Hepatocyte (in vitro differentiated cells): ENCODE data around the gene ARHGAP42.

Experiments used
- EZH2 ChIP-seq: fragments of 200-600 bp; sonication (generic); IDR thresholded peaks from 2 replicates; pipeline ENCODE4 v1.6.1; 2016; ENCODE audit warnings: antibody characterized with exemption, mild to moderate bottlenecking, borderline replicate concordance
- EZH2phosphoT487 ChIP-seq: fragments of 200-600 bp; sonication (generic); IDR thresholded peaks from one replicate; pipeline ENCODE4 v1.6.1; 2018; ENCODE audit warnings: antibody characterized with exemption, mild to moderate bottlenecking, low read depth, moderate library complexity; ENCODE audit not compliant: unreplicated experiment, severe bottlenecking
- TF ChIP-seq, protein P1 (sequence below): fragments of 200-600 bp; sonication (generic); IDR thresholded peaks from 2 replicates; pipeline ENCODE4 v1.5.1; 2016; ENCODE audit warnings: antibody characterized with exemption, mild to moderate bottlenecking; ENCODE audit not compliant: poor library complexity

DNA sequence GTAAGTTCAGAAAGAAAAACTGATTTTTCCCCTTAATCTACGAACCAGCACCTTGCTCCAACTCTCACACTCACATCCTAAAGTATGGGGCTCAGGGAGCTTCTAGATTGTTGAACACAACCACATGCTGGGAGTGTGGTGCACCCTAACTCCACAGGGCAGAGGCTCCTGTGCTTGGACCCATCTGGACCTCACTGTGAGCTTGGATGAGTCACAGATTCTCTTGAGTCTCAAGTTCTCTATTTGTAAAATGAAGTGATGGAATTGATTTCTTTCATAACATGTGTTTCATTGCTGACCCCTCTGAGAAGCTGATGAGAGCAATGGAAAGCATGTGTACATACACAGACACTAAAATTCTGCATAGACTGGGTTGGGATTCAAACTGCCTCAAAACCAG, 332.8 kb downstream of the ARHGAP42 start:
- no peak for TF ChIP-seq EZH2
- TF ChIP-seq, protein P1, sequence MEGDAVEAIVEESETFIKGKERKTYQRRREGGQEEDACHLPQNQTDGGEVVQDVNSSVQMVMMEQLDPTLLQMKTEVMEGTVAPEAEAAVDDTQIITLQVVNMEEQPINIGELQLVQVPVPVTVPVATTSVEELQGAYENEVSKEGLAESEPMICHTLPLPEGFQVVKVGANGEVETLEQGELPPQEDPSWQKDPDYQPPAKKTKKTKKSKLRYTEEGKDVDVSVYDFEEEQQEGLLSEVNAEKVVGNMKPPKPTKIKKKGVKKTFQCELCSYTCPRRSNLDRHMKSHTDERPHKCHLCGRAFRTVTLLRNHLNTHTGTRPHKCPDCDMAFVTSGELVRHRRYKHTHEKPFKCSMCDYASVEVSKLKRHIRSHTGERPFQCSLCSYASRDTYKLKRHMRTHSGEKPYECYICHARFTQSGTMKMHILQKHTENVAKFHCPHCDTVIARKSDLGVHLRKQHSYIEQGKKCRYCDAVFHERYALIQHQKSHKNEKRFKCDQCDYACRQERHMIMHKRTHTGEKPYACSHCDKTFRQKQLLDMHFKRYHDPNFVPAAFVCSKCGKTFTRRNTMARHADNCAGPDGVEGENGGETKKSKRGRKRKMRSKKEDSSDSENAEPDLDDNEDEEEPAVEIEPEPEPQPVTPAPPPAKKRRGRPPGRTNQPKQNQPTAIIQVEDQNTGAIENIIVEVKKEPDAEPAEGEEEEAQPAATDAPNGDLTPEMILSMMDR, result no peak
- no peak for TF ChIP-seq EZH2phosphoT487
